Gastroesophageal sphincter (tissue), 4 donors: ENCODE results near the gene MEF2A. TPM values are rescaled to one million over a fixed set of nuclear protein-coding genes. Genes with fewer than 3 reads are reported as not detected.

Experiments
- ATAC-seq: fragments of 150-250 bp; one replicate; pipeline ENCODE4 v1.9.1; 2016; ENCODE audit warnings: mild to moderate bottlenecking, moderate library complexity
- H3K27ac ChIP-seq, 4 donors: fragments of 200-600 bp; sonication (generic) in 3 of 4; 1 replicate in 3 of 4; 2 replicates in 1 of 4; pipeline ENCODE4 v1.5.1; 2016 to 2019
- H3K27me3 ChIP-seq: fragments of 200-600 bp; sonication (generic); one replicate; pipeline ENCODE4 v1.5.1; 2019
- H3K36me3 ChIP-seq, 2 donors: fragments of 200-600 bp; sonication (generic); one replicate each; pipeline ENCODE4 v1.5.1; 2019; ENCODE audit warnings: control low read depth in 1 of 2
- H3K4me1 ChIP-seq, 3 donors: fragments of 200-600 bp; sonication (generic); 1 replicate in 2 of 3; 2 replicates in 1 of 3; pipeline ENCODE4 v1.5.1; 2016 to 2019; ENCODE audit warnings: control low read depth in 2 of 3
- H3K4me3 ChIP-seq, 2 donors: fragments of 200-600 bp; sonication (generic); one replicate each; pipeline ENCODE4 v1.5.1; 2019; ENCODE audit warnings: mild to moderate bottlenecking in 1 of 2, moderate library complexity in 1 of 2
- H3K9me3 ChIP-seq, 3 donors: fragments of 200-600 bp; sonication (generic); one replicate each; pipeline ENCODE4 v1.5.1; 2017 to 2019; ENCODE audit warnings: control low read depth in 2 of 3
- EP300 ChIP-seq: sonication (generic); formaldehyde crosslinking; IDR thresholded peaks from one replicate; pipeline ENCODE4 v1.6.1; 2017; ENCODE audit warnings: antibody characterized with exemption, mild to moderate bottlenecking
- POLR2A ChIP-seq, 2 donors: fragments of 450-650 bp; IDR thresholded peaks; one replicate each; pipeline ENCODE4 v1.6.1; 2017; ENCODE audit warnings: antibody characterized with exemption in 2 of 2, mild to moderate bottlenecking in 2 of 2, moderate library complexity in 1 of 2
- POLR2AphosphoS5 ChIP-seq: sonication (generic); formaldehyde crosslinking; IDR thresholded peaks from one replicate; pipeline ENCODE4 v1.6.1; 2017; ENCODE audit warnings: antibody characterized with exemption
- WGBS, 2 donors: methylation state at CpG; one replicate each; pipeline ENCODE4 v1.1.5; 2018; ENCODE audit warnings: low coverage in 1 of 2; 5-methylcytosine and 5-hydroxymethylcytosine counted together
- small RNA-seq, 4 donors: library from RNA; depleted of rRNA; stranded (forward); fragments of <200 nt; gene quantifications; one replicate each; pipeline ENCODE3, GENCODE V24; 2016
- total RNA-seq, 4 donors: library from RNA; depleted of rRNA; stranded (reverse); fragments of >200 nt; gene quantifications; one replicate each; pipeline ENCODE4 v1.1.0, GENCODE V29; 2016
- TF ChIP-seq, protein P1 (sequence below), 4 experiments: fragments of 200-600 bp in 2 of 4; fragments of 450-650 bp in 2 of 4; sonication (generic) in 1 of 4; IDR thresholded peaks; one replicate each; pipeline ENCODE4 v1.5.1; 2017 to 2019; ENCODE audit warnings: antibody characterized with exemption in 4 of 4, mild to moderate bottlenecking in 2 of 4, moderate library complexity in 2 of 4

MEF2A gene
- total RNA-seq, 4 donors from 2014 or later, result 68.8 to 133 (median 95.7) TPM

DNA sequence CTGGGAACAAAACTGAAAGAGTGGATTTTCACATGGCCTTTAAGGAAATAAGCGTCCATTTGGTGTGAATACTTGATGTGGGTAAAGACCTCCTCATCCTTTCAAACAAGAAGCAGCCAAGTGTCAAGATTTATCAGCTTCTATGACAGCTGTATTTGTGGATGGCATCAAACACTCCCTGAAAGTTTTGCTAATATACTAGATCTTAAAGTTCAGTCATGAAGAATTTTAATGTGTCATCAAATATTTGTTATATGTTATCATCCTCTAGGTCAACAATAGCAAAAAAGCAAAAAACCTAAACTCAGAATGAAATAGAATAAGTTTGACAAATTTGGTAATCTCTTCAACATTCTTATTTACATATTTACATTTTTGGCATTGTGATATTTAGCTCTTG lies 196.5 kb downstream of the MEF2A start:
- Histone ChIP-seq H3K9me3 (no peaks in the 10 kb centered on the region), H3K36me3 (no peaks in the 10 kb centered on the region), H3K4me1 (no peaks in the 10 kb centered on the region), H3K27ac (no peak overlapping the region), H3K4me3 (no peak overlapping the region), H3K27me3 (no peaks in the 10 kb centered on the region)
- TF ChIP-seq, protein P1, sequence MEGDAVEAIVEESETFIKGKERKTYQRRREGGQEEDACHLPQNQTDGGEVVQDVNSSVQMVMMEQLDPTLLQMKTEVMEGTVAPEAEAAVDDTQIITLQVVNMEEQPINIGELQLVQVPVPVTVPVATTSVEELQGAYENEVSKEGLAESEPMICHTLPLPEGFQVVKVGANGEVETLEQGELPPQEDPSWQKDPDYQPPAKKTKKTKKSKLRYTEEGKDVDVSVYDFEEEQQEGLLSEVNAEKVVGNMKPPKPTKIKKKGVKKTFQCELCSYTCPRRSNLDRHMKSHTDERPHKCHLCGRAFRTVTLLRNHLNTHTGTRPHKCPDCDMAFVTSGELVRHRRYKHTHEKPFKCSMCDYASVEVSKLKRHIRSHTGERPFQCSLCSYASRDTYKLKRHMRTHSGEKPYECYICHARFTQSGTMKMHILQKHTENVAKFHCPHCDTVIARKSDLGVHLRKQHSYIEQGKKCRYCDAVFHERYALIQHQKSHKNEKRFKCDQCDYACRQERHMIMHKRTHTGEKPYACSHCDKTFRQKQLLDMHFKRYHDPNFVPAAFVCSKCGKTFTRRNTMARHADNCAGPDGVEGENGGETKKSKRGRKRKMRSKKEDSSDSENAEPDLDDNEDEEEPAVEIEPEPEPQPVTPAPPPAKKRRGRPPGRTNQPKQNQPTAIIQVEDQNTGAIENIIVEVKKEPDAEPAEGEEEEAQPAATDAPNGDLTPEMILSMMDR (IDR thresholded peaks at IDR 0.05), result no peak
- no peak for TF ChIP-seq POLR2AphosphoS5
- no peak for TF ChIP-seq EP300
- no peak for TF ChIP-seq POLR2A (IDR thresholded peaks at IDR 0.05)
- ATAC-seq, result no peak
- WGBS, 2 donors, result 90% methylated on average over 1 of the region's 1 CpG; no CpG with 5 or more reads in 1 of the 2 donors

GRCh38 chr15:99763827-99764226 lies 198.0 kb downstream of the MEF2A start:
- Histone ChIP-seq H3K36me3 (no peaks in the 10 kb centered on the region), H3K27me3 (no peaks in the 10 kb centered on the region), H3K27ac (no peak overlapping the region), H3K9me3 (no peaks in the 10 kb centered on the region), H3K4me3 (no peak overlapping the region), H3K4me1 (no peaks in the 10 kb centered on the region)
- WGBS, 2 donors, result 93 to 94% methylated on average over 2 of the region's 2 CpGs
- ATAC-seq, result no peak
- TF ChIP-seq POLR2A (IDR thresholded peaks at IDR 0.05) (no peak), POLR2AphosphoS5 (no peak), EP300 (no peak)

DNA sequence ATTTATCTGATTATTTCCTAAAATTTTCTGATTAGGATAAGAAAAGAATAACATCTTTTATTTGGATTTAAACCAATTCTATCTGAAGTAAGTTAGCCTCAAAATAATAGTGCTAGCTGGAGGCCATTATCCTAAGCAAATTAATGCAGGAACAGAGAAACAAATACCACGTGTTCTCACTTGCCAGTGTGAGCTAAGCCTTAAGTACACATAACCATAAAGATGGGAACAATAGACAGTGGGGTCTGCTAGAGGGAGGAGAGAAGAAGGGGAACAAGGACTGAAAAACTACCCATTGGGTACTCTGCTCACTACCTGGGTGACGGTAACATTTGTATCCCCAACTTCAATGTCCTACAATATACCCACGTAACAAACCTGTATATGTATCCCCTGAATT lies 198.7 kb downstream of the MEF2A start:
- no peak overlapping the region for H3K27ac ChIP-seq
- H3K4me1 ChIP-seq, result no peaks in the 10 kb centered on the region
- no peak for ATAC-seq
- TF ChIP-seq, protein P1 (IDR thresholded peaks at IDR 0.05), result no peak
- TF ChIP-seq POLR2A (IDR thresholded peaks at IDR 0.05), result no peak
- no peak for TF ChIP-seq EP300
- no peak for TF ChIP-seq POLR2AphosphoS5
- WGBS, 2 donors, result 78 to 92% methylated on average over 3 of the region's 3 CpGs
- H3K4me3 ChIP-seq, result no peak overlapping the region
- H3K27me3 ChIP-seq, result no peaks in the 10 kb centered on the region
- H3K36me3 ChIP-seq, result no peaks in the 10 kb centered on the region
- no peaks in the 10 kb centered on the region for H3K9me3 ChIP-seq

Small RNA genes within 50 kb of the gene (small RNA-seq; reads per million reads assigned to genes)
- gene RF00019, result 0 reads per million in 4 donors

Other genes with a start within 250 kb of the MEF2A start
- gene LYSMD4, start 167.5 kb downstream of the MEF2A start, total RNA-seq, result 10 to 100 TPM in 3 of 4 donors, 1 to 10 TPM in 1; 7.6 to 18.7 (median 13.6) TPM